ENCODE results near the gene TPRN.

DNA sequence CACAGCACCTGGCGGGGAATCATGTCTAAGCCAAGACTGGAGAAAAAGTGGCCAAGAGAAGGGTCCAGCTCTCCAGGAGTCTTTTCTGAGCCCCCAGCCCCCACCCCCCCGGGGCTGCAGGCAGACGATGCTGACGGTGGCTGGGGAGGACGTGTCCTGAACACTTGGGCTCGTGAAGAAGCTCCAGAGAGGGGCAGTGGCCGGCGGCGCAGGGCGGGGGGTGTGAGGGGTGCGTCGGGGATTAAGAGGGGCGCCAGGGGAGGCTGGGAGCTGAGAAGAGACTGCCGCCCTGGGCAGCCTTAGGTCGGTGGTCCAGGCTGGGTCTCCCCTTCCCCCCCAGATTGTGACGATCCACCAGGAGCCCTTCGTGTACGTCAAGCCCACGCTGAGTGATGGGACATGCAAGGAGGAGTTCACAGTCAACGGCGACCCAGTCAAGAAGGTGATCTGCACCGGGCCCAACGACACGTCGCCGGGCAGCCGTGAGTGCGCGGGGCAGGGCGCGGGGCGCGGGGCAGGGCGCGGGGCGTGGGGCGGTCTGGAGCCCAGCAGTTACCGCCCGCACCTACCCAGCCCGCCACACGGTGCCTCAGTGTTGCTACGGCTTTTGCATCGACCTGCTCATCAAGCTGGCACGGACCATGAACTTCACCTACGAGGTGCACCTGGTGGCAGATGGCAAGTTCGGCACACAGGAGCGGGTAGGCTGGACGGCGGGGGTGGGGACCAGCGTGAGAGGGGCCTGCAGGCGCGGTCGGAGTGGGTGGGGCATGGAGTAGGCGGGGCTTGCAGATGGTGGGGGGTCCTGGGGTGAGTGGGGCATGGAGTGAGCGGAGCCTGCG is 39.6 kb downstream of the TPRN start:
- TF ChIP-seq, protein P1, sequence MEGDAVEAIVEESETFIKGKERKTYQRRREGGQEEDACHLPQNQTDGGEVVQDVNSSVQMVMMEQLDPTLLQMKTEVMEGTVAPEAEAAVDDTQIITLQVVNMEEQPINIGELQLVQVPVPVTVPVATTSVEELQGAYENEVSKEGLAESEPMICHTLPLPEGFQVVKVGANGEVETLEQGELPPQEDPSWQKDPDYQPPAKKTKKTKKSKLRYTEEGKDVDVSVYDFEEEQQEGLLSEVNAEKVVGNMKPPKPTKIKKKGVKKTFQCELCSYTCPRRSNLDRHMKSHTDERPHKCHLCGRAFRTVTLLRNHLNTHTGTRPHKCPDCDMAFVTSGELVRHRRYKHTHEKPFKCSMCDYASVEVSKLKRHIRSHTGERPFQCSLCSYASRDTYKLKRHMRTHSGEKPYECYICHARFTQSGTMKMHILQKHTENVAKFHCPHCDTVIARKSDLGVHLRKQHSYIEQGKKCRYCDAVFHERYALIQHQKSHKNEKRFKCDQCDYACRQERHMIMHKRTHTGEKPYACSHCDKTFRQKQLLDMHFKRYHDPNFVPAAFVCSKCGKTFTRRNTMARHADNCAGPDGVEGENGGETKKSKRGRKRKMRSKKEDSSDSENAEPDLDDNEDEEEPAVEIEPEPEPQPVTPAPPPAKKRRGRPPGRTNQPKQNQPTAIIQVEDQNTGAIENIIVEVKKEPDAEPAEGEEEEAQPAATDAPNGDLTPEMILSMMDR (IDR thresholded peaks at IDR 0.05) = no peak
- TF ChIP-seq EP300 (IDR thresholded peaks at IDR 0.05) (no peak), POLR2A (IDR thresholded peaks at IDR 0.05) (no peak)
